ENCODE results near the gene PTCH2.
"Not testable (repeated sequence)": the region's sequence is repeated elsewhere in the genome, so short reads cannot be mapped to it uniquely, and the experiment has no call there.

The PTCH2 gene

GRCh38 chr1:44801491-44802305 is 41.4 kb downstream of the PTCH2 start:
- no peak for DNase-seq (ENCODE audit: low read depth in 2 of 2)

GRCh38 chr1:44799770-44800584 is 43.1 kb downstream of the PTCH2 start, which contains the start of gene PLK3:
Gene PLK3 (plus strand): TSS chr1:44800377. CDS start chr1:44800464, 87 bp downstream.
- DNase-seq (ENCODE audit: low read depth in 2 of 2), result peak; percentile 95 to 98

GRCh38 chr1:44798481-44799365 is 44.3 kb downstream of the PTCH2 start:
- no peak for DNase-seq (ENCODE audit: low read depth in 2 of 2)

GRCh38 chr1:44797886-44798285 is 45.2 kb downstream of the PTCH2 start:
- DNase-seq (ENCODE audit: low read depth in 2 of 2), result not testable (repeated sequence)

GRCh38 chr1:44792736-44793502 is 50.1 kb downstream of the PTCH2 start:
- DNase-seq (ENCODE audit: low read depth in 2 of 2), result no peak

GRCh38 chr1:44790968-44791801 is 51.9 kb downstream of the PTCH2 start:
- DNase-seq (ENCODE audit: low read depth in 2 of 2), result no peak

- no peak for DNase-seq (ENCODE audit: low read depth in 2 of 2)
These were observed 54.8 kb downstream of the PTCH2 start, which contains the start of gene BEST4 for GRCh38 chr1:44788120-44788860. Gene BEST4 (minus strand): TSS chr1:44788170. CDS start chr1:44787705, 465 bp downstream.

GRCh38 chr1:44787506-44787905 is 55.5 kb downstream of the PTCH2 start:
- no peak for DNase-seq (ENCODE audit: low read depth in 2 of 2)

- DNase-seq (ENCODE audit: low read depth in 2 of 2), result no peak
These were observed 56.1 kb downstream of the PTCH2 start for GRCh38 chr1:44786841-44787426.

- peak in 1 of 2 donors; percentile 61 for DNase-seq (ENCODE audit: low read depth in 2 of 2)
These were observed 56.8 kb downstream of the PTCH2 start for GRCh38 chr1:44786138-44786840.

- DNase-seq (ENCODE audit: low read depth in 2 of 2), result no peak
These were observed 57.4 kb downstream of the PTCH2 start for GRCh38 chr1:44785501-44786137.

- DNase-seq (ENCODE audit: low read depth in 2 of 2), result no peak
These were observed 58.0 kb downstream of the PTCH2 start for GRCh38 chr1:44785029-44785380.

- no peak for DNase-seq (ENCODE audit: low read depth in 2 of 2)
These were observed 58.7 kb downstream of the PTCH2 start for GRCh38 chr1:44784094-44785028.

GRCh38 chr1:44783697-44784093 is 59.4 kb downstream of the PTCH2 start:
- no peak for DNase-seq (ENCODE audit: low read depth in 2 of 2)

GRCh38 chr1:44780583-44781121 is 62.4 kb downstream of the PTCH2 start:
- DNase-seq (ENCODE audit: low read depth in 2 of 2), result no peak

Measured in stimulated activated CD4-positive, alpha-beta T cell treated with anti-CD3 and anti-CD28 coated beads, Interleukin-1b, Interleukin-23, amount 100 ng/mL, for 1 hour (primary cell).